GM11168 (cell line): Measurements from ENCODE around the gene LINGO3.
"Not testable (repeated sequence)": the region's sequence is repeated elsewhere in the genome, so short reads cannot be mapped to it uniquely, and the experiment has no call there.

Source experiments
- in situ Hi-C: fragments of 300-500 bp; cut with MboI; formaldehyde crosslinking; loops from one replicate; pipeline ENCODE4 v1.12.0; 2022; ENCODE audit warnings: low sequenced_read_pairs; ENCODE audit not compliant: unreplicated experiment

The LINGO3 gene, protein sequence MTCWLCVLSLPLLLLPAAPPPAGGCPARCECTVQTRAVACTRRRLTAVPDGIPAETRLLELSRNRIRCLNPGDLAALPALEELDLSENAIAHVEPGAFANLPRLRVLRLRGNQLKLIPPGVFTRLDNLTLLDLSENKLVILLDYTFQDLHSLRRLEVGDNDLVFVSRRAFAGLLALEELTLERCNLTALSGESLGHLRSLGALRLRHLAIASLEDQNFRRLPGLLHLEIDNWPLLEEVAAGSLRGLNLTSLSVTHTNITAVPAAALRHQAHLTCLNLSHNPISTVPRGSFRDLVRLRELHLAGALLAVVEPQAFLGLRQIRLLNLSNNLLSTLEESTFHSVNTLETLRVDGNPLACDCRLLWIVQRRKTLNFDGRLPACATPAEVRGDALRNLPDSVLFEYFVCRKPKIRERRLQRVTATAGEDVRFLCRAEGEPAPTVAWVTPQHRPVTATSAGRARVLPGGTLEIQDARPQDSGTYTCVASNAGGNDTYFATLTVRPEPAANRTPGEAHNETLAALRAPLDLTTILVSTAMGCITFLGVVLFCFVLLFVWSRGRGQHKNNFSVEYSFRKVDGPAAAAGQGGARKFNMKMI

DNA sequence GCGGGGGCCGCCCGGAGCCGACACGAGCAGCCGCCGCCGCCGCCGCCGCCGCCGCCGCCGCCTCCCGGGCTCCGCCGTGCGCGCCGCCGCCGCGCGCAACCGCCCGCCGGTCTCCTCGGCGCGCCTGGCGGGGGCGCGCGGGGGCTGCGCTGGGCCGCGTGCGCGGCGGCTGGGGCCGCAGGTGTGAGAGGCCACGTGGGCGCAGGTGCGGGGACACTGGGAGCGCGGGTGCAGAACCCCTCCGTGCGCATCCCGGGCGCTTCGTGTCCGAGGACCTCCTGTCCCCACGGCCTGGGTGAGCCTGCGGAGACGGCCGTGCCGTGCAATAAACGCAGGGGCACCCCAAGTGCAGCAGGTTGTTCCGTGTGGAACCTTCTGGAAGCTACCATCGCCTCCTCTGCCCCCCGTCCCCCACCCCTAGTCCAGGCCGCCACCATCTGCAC lies at the start of gene LINGO3:
Gene LINGO3, minus strand, starts transcription at position 41 of the 443 bp plus-strand sequence. CDS start 16,378 bp downstream, outside the sequence.
- in situ Hi-C loops = no loop called here

DNA sequence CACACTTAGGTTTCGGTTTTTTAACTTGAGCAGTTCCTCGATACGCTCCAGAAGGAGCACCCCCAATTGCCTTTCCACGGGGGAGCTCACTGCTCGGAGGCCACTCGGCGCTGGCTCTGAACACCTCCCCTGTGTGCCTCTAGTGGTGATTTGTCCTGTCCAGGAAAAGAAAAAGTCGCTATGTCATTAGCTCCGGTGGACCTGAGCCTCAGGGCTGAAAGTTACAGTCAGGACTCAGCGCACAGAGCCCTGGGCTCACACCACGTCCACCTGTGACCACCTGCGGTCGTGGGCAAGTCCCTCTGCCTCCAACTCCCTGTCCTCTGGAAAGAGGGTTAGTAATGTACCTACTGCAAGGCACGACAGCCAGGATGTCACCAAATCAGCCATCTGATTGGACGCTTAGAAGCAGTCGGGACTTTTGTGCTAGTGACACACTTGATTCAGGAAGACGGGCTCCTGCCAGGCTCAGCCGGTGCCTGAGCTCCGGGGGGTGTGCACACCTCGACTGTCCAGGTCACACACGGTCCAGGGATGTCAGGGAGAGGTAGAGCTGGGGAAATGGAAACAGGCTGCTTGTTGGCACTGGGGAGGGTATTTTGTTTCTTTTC lies 48.2 kb upstream of the LINGO3 start:
- in situ Hi-C loops = no loop called here

DNA sequence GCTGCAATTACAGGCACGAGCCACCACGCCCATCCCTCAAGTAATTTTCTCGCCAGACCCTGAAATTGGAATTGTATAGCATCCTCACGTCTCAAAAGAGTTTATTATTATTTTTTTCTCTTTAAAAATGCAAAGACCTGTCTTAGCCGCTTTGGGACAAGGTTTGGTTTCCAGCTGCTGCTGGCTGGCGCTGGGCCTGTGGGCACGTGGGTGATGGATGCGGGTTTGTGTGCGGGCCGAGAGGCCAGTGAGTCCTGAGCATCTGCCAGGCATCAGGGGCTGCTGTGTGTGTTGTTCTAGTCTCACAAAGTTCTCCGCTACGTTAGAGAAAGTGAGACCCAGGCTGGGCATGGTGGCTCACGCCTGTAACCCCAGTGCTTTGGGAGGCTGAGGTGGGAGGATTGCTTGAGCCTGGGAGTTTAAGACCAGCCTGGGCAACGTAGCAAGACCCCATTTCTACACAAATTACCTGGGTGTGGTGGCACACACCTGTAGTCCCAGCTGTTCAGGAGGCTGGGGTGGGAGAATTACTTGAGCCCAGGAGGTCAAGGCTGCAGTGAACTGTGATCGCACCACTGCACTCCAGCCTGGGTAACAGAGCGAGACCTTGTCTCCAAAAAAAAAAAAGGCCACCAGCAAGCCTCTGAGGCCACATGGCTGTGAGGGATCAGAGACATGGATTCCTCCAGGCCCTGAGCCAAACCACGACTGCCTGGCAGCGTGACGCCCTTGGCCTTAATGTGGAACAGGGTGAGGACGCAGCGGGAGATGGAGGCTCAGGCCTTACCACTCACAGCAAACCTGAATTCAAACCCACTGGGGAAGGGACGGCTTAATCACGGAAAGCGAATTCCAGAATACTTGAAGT lies 47.4 kb upstream of the LINGO3 start:
- in situ Hi-C loops = no loop called here

DNA sequence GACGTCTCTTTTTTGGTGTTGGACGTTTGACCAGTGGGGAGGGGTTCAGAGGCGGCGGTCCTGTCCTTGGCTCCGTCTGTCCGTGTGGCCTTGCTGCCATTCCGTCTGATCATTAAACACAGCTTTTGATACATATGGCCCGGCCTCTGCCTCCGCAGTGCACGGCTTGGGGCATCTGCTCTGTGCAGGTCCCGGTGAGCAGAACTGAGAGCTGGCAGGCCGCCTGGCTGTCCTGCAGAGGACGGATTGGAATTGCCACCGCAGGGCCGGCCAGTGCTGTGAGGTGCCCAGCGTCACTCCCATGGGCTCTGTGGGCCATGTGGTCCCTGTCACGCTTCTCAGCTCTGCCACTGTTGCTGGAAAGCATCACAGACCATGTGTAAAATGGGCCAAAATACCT lies 46.7 kb upstream of the LINGO3 start:
- in situ Hi-C loops = no loop called here

DNA sequence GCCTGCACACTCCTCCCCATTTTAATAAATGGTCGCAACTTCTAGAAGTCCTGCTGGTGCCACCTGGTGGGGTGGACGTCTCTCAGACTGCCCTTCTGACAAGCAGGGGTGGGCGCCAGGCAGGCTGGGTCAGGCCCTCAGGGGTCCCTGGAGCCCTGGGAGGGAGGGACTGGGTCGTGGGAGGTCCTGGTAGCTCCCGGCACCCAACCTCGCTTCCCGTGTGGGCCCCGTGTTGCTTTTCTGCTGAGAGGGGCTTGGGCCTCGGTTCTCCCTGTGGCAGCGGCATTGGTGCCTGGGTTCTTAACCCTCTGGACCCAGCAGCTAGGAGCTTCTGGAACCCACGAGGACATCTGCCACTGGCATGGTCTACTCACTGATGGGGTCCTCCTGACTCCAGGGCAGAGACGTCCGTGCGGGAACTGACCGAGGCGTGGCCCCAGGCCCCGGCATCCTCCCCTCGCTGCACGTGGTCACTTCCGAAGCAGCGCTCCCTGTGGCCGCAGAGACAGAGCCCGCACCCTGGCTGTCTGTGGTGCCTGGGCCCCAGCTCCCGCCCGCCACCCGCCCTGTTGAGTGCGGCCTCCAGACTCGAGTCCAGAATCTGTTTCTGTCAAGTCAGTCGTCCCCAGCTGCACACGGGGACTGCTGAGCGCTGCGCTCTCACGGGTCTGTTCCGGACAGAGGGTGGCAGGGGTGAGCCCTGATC lies 46.1 kb upstream of the LINGO3 start:
- in situ Hi-C loops = no loop called here

DNA sequence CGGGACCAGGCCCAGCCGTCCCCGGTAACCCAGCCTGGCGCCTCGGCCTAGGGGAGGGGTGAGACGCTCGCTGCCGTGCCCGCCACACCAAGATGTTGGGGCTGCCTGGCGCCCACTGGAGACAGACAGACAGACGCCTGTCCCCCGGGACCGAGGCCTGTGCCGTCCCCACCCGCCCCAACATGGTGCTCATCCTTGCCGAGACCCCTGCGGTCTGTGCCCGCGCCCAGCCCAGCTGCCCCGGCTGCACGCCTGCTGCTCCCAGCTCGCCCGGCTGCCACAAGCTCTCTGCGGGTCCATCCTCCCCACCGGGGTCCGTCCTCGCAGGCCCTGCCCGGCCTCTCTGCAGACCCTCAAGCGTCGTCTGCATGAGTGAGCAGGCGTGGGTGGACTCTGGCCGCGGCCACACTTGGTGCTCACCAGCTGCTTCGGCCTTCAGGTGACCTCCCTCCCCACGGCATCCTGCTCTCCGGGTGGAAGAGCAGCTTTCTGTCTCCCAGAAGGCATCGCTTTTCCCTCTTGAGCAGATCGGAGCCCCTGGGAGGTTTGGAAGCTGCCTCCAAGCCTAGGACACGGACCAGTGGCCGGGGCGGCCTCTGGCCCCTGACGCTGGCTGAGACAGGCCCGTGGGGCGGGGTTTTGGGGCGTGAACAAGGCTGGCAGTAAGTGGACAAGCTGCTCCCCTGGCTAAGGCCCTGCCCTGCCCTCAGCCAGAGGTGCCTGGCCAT lies 45.4 kb upstream of the LINGO3 start:
- in situ Hi-C loops = no loop called here

DNA sequence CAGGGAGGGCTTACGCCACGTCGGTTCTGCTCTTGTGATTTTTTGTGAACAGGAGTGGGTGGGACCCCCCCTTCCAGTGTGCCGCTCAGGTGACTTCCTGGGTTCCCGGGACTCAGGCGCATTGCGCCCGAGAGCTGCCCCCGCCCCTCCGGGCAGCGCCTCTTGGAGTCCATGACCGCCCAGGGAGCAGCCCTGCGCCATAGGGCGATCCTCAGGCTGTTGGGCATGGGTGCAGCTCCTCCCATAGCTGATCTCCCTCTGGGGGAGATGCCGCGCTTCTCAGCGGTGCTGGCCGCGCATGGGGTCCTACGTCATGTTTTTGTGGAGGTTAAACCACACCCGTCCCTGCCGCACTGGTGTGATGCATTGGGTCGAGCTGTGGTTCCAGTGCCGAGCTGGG lies 44.2 kb upstream of the LINGO3 start:
- in situ Hi-C loops = no loop called here

DNA sequence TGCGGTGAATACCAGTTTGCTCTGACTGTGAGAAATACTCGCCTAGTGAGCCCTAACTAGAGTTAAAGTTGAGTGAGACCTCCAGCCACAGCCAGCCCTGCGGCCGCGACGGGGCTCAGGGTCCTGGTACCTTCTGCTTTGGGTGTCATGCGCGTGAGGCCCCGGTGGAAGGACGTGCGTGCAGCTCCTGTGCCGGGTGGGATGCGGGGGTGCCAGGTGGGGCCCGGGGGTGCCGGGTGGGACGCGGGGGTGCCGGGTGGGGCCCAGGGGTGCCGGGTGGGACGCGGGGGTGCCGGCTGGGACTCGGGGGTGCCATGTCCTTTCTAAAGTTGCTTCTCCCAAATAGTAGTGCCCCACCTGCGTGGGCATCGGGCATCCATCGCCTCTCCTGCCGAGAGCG lies 43.6 kb upstream of the LINGO3 start:
- in situ Hi-C loops = no loop called here

DNA sequence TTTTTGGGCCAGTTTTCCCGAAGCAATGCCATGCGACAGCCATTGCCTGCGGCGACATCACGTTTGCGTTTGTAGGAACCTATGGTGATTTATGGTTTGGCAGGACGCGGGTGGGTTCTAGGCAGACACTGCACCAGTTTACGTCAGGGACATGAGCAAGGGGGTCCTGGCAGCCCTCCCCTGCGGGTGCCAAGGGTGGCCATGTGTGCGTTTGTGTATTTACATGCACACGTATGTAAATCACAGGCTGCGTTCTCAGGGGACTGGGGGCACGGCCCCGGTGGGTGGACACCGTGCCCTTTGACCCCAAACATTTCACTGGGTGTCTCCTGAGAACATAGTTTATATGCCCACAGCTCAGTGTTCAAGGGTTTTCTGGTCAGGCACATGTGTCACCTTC lies 42.7 kb upstream of the LINGO3 start:
- in situ Hi-C loops = no loop called here

DNA sequence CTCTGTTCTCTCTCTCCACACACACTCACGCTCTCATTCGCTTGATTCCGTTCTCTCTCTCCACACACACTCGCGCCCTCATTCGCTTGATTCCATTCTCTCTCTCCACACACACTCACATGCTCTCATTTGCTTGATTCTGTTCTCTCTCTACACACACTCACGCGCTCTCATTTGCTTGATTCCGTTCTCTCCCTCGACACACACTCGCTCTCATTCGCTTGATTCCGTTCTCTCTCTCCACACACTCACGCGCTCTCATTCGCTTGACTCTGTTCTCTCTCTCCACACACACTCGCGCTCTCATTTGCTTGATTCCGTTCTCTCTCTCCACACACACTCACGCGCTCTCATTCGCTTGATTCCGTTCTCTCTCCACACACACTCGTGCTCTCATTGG lies 41.9 kb upstream of the LINGO3 start:
- in situ Hi-C loops = not testable (repeated sequence)

DNA sequence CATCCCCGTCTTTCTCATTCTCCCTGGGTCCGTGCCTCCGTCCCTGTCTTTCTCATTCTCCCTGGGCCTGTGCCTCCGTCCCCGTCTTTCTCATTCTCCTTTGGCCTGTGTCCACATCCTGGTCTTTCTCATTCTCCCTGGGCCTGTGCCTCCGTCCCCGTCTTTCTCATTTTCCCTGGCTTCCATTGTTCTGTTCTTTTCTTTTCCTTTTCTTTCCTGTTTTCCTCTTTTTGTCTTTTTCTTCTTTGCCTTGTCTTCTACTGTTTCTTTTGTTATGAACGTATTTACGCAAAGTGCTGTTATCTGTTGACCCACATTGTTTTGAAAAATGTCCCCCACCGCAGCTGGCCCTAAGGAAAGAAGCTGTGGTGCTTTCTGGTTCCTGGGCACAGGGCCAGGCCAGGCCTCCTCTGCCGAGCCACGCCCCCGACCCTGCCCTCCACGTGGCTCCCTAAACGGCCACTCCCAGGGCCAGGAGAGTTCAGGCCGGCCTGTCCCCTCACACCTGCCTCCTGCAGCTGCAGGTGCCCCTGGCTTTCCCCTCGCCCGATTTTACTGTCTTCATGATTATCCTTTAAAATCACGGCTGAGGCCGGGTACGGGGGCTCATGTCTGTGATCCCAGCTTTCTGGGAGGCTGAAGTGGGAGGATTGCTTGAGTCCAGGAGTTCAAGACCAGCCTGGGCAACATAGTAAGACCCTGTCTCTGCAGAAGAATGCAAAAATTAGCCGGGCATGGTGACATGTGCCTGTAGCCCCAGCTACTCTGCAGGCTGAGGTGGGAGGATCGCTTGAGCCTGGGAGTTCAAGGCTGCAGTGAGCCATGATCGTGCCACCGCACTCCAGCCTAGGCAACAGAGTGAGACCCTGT lies 38.1 kb upstream of the LINGO3 start:
- in situ Hi-C loops = no loop called here

DNA sequence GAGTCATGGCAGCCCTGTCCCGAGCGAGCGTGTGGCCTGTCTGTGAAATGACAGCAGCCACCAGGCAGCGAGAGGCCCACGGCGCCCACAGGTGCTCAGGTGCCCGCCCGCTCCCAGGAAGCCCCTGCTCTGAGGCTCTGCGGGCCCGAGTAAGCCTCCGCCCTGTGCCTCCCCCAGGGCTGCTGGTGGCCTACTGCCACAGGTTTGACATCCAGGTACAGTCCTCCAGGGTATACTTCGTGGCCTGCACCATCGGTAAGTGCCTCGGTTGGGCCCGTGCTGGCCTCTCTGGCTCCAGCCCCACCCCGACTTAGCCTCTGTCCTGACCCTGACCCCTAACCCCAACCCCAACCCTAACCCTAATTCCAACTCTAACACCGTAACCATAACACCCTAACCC lies 37.1 kb upstream of the LINGO3 start:
- in situ Hi-C loops = no loop called here

DNA sequence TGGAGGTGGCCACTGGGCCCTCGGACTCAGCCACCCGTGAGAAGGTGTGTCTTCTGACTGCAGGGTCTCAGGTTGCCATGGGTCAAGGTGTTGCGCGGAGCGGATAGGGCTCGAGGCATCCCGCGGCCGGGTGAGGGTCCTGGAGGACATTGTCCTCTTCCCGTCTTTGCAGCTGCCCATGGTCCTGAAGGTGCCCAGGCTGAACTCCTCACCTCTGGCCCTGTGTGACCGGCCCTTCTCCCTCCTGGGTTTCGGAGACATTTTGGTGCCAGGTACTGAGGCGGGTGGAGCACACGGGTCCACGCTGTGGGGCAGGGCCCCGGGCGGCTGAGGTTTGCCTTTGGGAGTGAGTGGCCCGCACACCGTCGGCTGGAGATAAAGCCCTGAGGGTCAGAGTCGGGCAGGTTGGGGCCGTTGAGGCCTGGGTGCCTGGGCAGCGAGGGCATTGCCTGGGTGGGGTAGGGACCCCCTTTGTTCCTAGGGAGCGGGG lies 36.5 kb upstream of the LINGO3 start:
- in situ Hi-C loops = no loop called here

DNA sequence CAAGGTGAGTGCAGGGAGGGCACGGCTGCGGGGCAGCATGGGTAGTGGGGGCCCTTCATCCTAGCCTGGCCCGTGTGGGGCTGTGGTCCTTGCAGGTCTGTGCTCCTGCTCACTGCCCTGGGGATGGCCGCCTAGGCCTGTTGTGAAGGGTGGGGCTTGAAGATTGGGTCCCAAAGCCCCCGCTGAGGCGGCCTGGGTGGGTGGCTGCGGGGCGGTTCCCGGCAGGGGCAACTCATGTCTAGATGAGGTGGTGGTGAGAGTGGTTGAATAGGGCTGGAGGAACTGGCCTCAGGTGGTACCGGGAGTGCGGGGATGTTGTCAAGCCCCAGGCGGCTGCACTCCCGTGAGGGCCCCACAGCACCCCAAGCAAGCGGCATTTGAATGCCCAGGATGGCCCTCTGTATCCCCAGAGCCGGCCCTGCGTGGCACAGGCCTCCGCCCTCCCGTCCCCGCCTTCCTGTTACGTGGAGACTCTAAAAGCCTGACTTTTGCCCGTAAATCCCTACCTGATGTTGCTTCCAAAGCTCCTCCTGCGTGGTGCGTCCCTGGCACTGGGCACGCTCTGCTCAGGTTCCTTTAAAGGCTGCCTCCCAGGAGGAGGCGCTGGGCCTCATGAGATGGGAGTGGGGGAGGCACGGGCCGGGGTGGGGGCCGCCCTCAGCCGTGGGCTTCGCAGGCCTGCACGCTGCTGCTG lies 35.5 kb upstream of the LINGO3 start:
- in situ Hi-C loops = no loop called here

DNA sequence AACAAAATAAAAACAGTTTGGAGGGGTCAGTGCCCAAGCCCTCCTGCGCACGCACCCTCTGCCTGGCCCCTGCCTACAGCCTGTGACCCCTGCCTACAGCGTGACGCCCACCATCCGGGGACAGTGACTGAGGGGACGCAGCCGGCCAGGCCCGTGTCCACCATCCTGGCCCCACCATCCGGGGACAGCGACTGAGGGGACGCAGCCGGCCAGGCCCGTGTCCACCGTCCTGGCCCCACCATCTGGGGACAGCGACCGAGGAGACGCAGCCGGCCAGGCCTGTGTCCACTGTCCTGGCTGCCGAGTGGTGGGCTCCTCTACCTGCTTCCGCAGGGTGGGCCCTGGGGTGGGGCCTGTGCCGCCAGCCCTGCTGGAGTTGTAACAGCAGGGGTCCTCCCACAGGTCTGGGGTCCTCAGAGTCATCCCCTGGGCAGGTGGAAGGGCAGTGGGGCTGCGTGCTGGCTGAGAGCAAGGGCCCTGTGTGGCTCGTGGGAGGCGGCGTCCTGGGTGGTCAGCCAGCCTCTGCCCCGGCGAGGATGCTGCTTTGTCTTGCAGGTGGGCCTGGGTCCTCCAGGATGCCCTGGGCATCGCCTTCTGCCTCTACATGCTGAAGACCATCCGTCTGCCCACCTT lies 34.8 kb upstream of the LINGO3 start:
- in situ Hi-C loops = no loop called here

DNA sequence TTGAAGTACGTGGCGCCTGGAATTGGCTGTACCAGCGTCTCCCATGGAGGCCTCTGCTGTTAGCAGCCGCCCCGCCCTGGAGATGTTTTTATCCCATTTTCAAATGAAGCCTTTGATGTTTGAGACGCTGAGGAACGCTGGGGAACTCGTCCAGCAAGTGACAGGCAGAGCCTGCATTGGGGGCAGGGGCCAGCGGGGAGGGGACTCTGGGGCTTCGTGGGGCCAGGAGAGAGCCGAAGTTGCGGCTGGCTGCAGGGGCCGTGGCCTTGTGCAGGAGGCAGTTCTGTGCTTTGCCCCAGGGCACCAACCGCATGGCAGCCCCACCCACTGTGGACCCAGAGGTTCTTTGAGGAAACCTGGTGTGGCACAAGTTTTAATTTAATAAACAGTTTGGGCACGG lies 34.0 kb upstream of the LINGO3 start:
- in situ Hi-C loops = no loop called here

DNA sequence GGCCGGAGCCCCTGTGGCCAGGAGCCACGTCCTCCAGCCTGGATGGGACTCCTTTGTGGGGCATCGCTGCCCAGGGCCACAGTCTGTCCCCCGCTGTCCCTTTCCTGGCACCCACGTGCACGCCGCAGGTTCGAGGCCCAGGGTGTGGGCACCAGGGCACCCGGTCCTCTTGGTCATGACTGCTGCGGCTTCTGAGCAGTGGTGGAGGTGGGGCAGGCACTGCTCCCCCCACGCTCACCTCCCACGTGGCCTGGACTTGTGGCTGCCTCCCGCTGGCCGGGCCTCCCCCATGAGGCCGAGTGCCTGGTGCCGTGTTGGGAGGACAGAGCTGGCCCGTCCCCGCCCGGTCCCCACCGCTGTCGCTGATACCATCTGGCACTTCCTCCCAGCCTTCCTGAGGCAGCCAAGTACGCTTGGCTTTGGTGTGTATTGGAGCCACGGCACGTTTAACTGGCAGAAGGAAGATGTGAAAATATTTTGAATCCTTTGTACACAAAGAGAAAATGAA lies 33.3 kb upstream of the LINGO3 start:
- in situ Hi-C loops = no loop called here
